ENCODE results near the gene UHMK1. TPM values are rescaled to one million over a fixed set of nuclear protein-coding genes. Genes with fewer than 3 reads are reported as not detected.

The UHMK1 gene
- total RNA-seq, 1 donor from 2014 or later = 27.5 TPM

GRCh38 chr1:162550925-162551324 lies 53.3 kb downstream of the UHMK1 start:
- no peaks in the 10 kb centered on the region for H3K27me3 ChIP-seq
- H3K9me3 ChIP-seq = no peaks in the 10 kb centered on the region
- peak overlapping the region; percentile 85 for H3K27ac ChIP-seq
- H3K36me3 ChIP-seq = no peaks in the 10 kb centered on the region
- intact Hi-C loops (cut with DNase I) = no loop called here
- peaks cover 34% of the 10 kb centered on the region for H3K4me1 ChIP-seq
- TF ChIP-seq POLR2AphosphoS5 (IDR thresholded peaks at IDR 0.05; ENCODE audit: insufficient read depth in 1 of 2, low read depth in 1 of 2) (no peak), POLR2A (IDR thresholded peaks at IDR 0.05) (no peak), CTCF (IDR thresholded peaks at IDR 0.05) (no peak)
- no peak for DNase-seq (ENCODE audit: extremely low spot score in 2 of 2)
- H3K4me3 ChIP-seq = no peak overlapping the region

- peak overlapping the region; percentile 85 for H3K27ac ChIP-seq
- no peaks in the 10 kb centered on the region for H3K36me3 ChIP-seq
- H3K4me1 ChIP-seq = peaks cover 34% of the 10 kb centered on the region
- intact Hi-C loops (cut with DNase I) = no loop called here
- H3K4me3 ChIP-seq = no peak overlapping the region
- TF ChIP-seq POLR2AphosphoS5 (IDR thresholded peaks at IDR 0.05; ENCODE audit: insufficient read depth in 1 of 2, low read depth in 1 of 2) (peak in 1 of 2 donors; percentile 76), CTCF (IDR thresholded peaks at IDR 0.05) (no peak)
- no peak for DNase-seq (ENCODE audit: extremely low spot score in 2 of 2)
- no peaks in the 10 kb centered on the region for H3K9me3 ChIP-seq
- H3K27me3 ChIP-seq = no peaks in the 10 kb centered on the region
Observed at GRCh38 chr1:162551969-162552683, 54.5 kb downstream of the UHMK1 start.

- TF ChIP-seq POLR2AphosphoS5 (IDR thresholded peaks at IDR 0.05; ENCODE audit: insufficient read depth in 1 of 2, low read depth in 1 of 2) (no peak), POLR2A (IDR thresholded peaks at IDR 0.05) (no peak), CTCF (IDR thresholded peaks at IDR 0.05) (no peak)
- intact Hi-C loops (cut with DNase I) = no loop called here
- peaks cover 34% of the 10 kb centered on the region for H3K4me1 ChIP-seq
- no peaks in the 10 kb centered on the region for H3K36me3 ChIP-seq
- H3K9me3 ChIP-seq = no peaks in the 10 kb centered on the region
- peak overlapping the region; percentile 85 for H3K27ac ChIP-seq
- no peaks in the 10 kb centered on the region for H3K27me3 ChIP-seq
- H3K4me3 ChIP-seq = no peak overlapping the region
- DNase-seq (ENCODE audit: extremely low spot score in 2 of 2) = no peak
Observed at GRCh38 chr1:162552684-162553252, 55.1 kb downstream of the UHMK1 start.

- no peaks in the 10 kb centered on the region for H3K9me3 ChIP-seq
- peak overlapping the region; percentile 85 for H3K27ac ChIP-seq
- H3K27me3 ChIP-seq = no peaks in the 10 kb centered on the region
- H3K36me3 ChIP-seq = no peaks in the 10 kb centered on the region
- H3K4me3 ChIP-seq = no peak overlapping the region
- TF ChIP-seq POLR2A (IDR thresholded peaks at IDR 0.05) (no peak), POLR2AphosphoS5 (IDR thresholded peaks at IDR 0.05; ENCODE audit: insufficient read depth in 1 of 2, low read depth in 1 of 2) (peak; percentile 34 to 64), CTCF (IDR thresholded peaks at IDR 0.05) (no peak)
- no peak for DNase-seq (ENCODE audit: extremely low spot score in 2 of 2)
- intact Hi-C loops (cut with DNase I) = no loop called here
- peaks cover 23% of the 10 kb centered on the region for H3K4me1 ChIP-seq
Observed at GRCh38 chr1:162554258-162554657, 56.6 kb downstream of the UHMK1 start.

GRCh38 chr1:162557536-162557935 lies 59.9 kb downstream of the UHMK1 start:
- Histone ChIP-seq H3K27me3 (no peaks in the 10 kb centered on the region), H3K4me3 (no peak overlapping the region), H3K4me1 (peaks cover 36% of the 10 kb centered on the region), H3K27ac (no peak overlapping the region), H3K9me3 (no peaks in the 10 kb centered on the region), H3K36me3 (no peaks in the 10 kb centered on the region)
- intact Hi-C loops (cut with DNase I) = no loop called here
- TF ChIP-seq POLR2A (IDR thresholded peaks at IDR 0.05) (no peak), POLR2AphosphoS5 (IDR thresholded peaks at IDR 0.05; ENCODE audit: insufficient read depth in 1 of 2, low read depth in 1 of 2) (no peak), CTCF (IDR thresholded peaks at IDR 0.05) (no peak)
- no peak for DNase-seq (ENCODE audit: extremely low spot score in 2 of 2)
